Measurements from ENCODE around the gene LTBP2.

Gene LTBP2

DNA sequence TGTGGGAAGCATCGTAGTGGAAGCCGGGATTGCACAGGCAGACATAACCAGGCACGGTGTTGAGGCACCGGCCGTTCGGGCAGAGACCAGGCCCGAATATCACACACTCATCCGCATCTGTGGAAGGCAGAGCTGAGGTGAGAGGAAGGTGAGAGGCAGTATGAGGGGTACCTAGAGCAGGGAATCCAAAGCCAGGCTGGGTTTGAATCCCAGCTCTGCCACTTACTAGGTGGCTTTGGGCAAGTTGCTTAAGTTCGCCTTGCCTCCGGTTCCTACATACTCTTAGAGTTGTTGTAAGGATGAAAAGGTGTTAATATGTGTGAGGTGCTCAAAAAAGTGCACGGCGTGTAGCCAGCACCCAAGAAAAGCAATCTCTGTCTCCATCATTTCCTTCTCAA lies 108.1 kb downstream of the LTBP2 start:
- no peak for DNase-seq

DNA sequence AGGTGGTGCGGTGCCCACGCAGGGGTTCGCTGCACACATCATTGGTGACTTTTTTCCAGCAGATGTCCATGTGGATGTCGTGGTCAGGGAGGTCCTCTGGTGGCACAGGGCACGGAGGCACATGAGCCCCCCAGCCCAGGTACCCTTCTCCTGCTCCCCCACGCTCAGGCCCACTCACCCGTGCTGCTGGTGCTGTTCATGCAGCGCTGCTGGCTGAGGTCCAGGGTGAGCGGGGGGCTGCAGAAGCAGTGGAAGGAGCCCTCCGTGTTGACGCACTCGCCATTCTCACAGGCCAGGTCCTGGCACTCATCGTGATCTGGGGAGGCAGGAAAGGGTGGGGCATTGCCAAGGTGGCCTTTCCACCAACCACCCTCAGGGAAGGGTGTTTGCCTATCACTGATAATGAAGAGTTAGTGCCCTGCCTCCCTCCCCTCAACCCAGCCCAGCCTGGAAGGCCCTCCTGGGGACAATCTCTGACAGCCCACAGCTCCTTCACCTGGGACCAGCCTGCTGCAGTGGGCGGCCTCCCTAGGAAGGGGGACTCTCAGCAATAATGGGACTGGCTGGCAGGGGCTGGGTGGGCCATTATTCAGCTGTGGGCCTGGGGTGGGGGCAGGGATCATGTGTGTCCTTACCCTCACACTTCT lies 108.6 kb downstream of the LTBP2 start:
- no peak for DNase-seq

DNA sequence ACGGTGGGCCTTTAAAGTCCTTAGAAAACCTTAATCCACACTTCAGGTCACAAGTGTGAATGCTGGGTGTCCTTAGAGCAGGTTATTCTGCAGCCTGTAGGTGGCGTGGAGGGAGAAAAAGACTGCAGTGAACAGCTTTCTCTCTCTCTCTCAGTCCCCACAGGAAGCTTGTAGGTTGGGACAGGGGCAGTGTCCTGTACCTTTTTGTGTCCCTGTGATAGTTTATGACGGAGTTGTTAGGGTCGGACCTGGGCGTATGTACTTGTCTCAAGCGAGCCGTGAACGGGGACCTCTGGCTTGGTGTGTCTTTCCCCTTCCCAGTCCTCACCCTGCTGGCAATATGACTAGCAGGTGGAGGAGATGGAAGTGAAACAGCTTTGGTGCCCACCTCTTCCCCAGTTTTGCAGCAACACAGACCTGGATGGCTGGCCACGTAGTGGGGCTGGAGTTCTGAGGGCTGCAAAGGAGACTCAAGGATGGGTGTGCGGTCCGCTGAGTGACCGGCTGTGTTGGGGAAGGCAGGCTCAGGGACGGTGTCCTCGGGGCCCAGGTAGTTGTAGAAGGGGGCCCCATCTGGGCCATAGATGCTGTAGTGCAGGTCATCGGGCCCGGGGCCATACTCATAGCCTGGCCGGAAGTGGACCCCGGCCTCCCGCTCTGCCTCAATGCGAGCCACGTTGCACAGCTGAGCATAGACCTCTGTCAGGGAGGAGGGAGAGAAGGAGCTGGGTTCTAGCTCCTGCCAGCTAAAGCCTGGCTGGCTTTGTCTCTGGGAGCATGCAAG lies 109.6 kb downstream of the LTBP2 start:
- peak; percentile 79 for DNase-seq

DNA sequence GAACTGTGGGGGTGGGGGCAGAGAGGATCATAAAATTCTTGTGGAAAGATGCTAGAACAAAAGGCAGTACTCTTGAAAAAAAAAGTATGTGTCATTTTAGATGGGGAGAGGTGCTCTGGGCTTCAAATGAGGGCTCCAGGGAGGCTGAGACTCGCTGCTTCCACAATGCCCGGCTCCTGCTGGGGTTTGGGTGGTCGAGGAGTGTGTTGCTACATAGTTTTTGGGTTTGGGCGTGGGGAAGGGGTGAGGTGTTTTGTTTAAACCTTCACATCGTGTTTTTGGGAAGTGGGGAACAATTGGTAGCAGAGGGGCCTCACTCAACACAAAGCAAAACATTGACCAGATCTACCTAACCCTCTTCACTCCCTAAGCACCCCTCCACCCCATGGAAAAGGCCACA lies 110.3 kb downstream of the LTBP2 start:
- DNase-seq: no peak

DNA sequence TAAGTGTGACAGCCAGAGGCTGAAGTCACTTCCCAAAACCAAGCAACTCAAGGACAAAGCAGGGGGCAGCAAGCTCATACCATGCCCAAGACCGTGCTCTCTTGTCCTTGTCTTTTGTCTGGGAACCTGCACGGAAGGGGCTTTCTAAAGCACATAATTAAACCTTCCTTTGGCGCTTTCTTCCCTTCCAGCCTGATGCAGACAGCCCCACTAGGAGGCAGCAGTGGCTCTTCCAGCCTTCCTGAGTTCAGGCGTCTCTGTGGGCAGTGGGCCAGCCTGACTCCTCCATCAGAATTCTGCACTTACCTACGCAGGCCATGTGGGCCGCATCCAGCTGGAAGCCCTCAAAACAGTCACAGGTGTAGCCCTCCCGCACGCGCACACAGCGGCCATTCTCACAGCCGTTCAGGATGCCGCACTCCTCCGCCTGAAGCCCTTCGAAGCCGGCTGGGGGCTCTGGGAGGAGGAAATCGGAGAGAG lies 110.9 kb downstream of the LTBP2 start:
- peak; percentile 96 for DNase-seq

DNA sequence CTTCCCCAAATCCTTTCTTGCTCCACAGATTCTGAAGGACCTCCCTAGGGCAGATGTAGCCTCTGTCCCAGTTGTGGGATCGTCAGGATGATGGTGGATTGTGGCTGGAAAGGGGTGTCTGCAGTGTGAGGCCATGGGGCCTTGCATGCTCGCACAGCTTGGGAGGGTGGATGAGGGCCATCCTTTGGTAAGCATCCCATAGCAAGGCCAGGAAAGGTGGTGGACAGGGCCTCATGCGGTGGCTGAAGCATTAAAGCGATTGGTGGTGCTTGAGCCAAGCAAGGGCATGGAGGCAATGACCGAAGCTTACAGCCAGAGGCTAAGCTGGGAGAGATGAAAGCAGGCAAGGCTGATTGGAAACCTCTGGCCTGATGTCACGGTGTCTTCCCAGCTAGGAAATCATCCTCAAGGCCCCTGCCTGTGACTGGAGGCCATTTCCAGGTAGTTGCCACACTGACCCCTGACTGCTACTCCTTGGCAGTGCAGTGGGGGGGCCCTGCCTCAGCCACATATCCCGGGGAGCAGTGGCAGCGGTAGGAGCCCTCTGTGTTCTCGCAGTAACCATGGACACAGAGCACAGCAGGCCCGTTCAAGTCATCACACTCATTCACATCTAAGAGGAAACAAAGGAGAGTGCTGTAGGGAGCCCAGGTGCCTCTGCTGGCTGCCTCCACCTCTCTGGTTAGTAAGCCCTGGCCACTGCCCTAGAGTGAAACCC lies 111.5 kb downstream of the LTBP2 start:
- DNase-seq: no peak

DNA sequence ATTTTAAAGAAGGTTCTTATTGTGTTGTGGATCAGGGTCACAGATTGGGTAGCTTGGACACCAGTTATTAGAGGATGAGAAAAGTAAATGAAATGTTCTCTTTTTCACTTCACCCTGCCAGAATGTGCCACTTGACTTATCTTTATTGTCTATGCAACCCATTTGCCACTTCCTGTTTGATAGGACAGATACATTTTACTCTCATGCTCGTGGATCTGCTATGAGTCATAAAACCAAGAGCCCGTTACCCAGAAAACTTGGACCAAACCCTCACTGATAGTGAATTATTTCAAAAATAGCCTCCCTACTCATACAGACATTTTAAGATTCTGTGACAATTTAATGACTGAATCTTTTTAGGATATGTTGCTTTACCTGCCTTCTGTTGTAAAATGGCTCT lies 116.7 kb downstream of the LTBP2 start:
- DNase-seq: no peak

DNA sequence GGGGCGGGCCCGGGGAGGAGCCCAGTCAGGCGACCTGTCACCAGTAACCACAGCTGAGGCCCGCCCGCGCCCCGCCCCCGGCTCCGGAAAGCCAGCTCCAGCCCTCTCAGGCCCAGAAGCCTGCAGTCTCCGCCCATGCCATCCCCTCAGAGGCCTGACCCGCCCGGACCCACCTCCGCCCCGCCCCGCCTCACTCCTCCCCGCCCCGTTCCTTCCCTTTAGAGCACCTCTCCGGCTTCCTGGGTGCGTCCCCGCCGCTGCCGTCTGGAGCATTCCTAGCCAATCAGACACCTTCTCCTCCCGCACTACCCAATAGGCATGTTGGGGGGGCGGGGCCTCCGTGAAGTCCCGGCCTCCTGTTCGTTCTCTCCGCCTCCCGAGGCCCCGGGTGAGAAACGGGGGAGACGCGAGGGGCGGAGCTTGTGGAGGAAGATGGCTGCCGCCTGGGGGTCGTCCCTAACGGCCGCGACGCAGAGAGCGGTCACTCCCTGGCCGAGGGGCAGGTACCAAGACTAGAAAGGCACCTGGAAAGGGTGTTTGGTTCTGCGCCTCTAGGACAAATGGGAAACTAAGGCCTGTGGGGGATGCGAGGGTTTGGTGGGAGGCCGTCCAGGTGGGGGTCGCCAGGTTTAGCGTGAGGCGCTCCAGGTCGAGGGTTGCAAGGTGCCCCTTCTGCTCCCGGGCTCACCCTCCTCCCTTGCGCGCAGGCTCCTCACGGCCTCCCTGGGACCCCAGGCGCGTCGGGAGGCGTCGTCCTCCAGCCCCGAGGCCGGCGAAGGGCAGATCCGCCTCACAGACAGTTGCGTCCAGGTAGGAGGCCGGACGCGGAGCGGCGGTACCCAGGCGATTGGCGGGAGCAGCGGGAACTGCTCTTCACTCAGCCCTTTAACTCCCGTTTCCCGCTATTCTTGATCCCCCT lies 118.4 kb downstream of the LTBP2 start, which contains the start of gene ISCA2:
Gene ISCA2, plus strand, starts transcription at position 423 of the 919 bp plus-strand sequence. Its CDS starts 10 bp downstream, at position 433.
- DNase-seq: peak; percentile 100

DNA sequence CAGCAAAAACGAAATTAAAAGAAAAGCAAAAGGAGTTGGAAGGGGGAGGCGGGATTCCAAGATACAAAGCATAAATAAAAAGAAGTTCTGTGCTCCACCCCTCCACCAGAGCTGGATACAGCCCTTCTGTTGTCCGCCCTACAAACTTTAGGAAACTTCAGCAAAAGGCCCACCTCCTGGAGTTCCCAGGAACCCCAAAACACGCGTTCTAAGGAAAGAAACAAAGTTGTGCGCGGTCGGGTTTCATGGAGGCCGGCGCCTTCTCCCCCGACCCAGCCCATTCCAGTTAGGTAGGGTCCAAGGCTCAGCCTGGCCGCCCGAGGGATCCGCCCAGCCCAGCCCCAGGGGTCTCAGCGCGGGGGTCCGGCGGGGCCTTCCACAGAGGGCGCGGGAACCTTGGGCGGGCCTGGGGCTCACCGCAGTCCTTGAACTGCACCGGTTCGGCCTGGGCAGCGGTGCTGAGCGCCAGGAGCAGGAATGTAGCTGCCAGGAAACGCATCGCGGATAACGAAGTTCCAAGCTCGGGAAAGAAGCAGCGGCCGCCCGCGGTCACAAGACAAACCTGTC lies 119.2 kb downstream of the LTBP2 start, which contains the start of gene NPC2:
Gene NPC2, minus strand, starts transcription at position 530 of the 567 bp plus-strand sequence. Its CDS starts 31 bp downstream, at position 499.
- no peak for DNase-seq

DNA sequence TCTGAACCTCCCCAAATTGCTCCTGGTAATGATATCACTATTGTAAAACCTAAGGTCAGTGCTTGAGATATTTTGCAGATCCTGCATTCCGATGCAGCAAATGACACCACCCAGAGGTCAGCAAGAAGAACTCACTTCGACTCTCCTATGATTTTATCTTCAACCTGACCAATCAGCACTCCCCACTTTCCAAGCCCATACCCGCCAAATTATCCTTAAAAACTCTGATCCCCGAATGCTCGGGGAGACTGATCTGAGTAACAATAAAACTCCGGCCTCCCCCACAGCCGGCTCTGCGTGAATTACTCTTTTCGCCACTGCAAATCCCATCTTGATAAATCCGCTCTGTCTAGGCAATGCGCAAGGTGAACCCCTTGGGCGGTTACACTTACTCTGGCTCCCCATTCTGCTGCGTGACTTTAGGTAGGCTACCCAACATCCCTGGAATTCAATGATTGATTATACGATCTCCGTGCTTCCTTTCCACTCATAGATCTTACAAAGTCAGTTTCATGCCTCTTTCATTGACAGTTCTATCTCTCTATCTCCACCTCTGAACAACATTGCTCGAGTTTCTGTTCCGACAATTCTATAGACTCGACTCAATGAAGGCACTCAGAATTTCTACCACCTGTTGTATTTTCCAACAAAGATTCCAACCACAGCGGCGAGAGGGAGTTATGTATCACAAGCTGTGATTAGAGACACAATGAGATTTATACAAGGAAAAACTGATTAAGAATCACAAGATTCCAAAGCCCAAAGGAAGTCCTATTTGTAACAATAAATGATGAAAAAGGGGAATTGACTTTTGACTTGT lies 119.9 kb downstream of the LTBP2 start:
- no peak for DNase-seq

DNA sequence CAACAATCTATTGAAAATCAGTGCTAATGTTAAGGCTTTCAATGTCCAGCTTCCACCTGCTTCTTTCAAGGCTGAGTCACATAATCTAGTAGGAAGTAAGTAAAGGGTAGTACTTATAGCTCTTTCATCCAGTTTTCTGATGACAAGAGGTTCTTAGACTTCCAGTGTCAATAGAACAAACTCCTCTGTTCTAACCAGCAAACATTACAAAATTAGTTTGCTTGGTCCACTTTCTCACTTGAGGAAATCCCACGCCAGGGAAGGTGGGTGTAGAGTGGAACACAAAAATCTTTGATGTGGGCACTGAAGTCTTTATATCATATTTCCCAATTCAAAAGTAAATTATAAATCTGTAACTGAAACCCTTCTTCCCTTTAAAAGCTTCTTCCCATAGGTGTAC lies 121.6 kb downstream of the LTBP2 start:
- DNase-seq: no peak

DNA sequence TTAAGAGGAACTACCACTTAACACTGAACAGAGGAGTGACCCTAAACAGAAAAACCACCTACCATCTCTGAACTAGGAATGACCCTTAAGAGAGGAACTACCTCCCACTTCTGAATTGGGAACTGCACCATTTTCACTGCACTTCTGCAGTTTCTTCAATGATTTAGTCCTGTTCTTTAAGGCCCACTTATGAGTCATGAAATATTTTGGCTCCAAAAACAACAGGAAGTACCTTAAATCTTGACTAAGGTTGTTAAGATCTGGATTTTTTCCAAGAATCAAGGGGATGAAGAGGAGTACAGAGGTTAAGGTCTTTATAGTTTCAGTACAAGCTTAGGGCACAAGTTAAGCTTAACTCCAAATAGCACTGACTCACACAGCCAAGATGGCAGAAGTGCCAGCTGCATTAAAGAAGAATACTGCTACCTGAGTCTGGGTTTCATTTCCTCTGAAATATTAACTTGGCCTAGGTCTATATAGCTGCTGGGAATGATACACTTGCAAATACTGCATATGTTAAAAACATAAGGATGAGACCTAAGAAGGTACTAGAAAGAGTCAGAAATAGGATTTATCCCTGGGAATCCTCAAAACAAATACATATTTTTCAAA lies 123.1 kb downstream of the LTBP2 start:
- DNase-seq: no peak

DNA sequence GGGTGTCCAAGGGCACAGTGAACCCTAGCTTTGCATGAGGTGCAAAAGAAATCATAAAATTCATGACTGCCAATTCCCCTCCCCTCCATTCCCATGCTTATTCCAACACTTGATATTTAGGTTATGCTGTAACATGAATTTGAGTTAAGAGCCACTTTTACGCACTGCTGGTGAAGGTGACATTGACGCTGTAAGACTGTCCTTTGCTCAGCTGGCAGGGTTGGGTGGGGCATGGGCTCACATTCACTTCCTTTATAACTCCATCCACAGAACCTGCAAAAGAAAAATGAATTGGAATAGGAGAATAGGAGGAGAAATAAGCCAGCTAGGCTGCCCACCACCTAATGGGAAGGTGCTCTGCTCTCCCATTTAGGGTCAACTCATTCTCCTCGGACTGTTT lies 125.9 kb downstream of the LTBP2 start:
- no peak for DNase-seq

DNA sequence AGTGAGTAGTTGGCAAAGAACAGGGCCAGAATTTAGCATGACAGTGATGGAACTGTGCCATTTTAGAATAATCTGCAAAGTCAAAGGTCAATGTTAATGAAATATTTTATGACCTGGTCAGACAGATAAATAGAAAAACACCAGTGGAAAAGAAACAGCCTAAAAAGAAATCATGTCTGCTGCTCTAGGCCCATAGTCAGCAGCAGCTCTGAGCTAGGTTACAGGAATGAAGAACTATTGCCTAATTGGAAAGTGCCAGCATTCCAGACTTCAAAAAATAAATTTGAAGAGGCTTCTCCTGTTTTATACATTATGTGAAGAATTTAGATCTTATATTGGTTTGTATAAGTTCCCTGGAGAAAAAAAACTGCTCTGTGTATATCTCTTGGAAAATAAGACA lies 128.7 kb downstream of the LTBP2 start:
- DNase-seq: no peak

DNA sequence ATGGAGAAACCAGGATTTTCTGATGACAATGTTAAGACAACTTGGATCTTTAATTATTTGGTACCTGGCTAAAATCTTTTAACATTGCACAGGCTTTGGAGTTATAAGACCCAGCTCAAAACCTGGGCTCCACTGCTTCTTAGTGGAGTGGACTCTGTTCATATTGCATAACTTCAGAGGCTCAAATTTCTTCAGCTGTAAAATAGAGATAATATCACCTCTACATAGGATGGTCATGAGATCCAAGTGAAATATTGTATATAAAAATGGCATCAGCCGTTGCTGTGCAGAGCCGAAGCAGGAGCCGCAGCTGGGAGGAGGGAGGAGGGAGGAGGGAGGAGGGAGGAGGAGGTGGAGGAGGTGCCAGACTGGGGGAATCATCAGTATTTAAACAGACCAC lies 129.5 kb downstream of the LTBP2 start:
- no peak for DNase-seq

DNA sequence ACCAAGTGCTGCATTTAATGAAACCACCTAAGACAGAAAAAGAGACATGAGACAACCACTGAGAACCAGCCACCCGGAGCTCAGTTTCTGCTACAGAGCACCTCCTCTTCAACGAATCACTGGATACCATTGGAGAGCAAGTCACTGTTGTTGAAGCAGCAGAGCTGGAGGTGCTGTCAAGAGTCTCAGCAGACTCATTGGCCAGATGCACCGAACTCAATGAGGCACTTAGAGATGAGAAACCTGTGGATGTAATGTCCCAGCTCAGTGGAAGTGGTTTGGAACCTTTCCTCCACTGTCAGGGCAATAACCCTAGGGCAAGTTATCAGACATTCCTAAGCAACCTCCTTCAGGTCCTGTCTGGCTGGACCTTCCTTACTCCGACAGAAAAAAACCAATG lies 132.0 kb downstream of the LTBP2 start:
- DNase-seq: no peak

DNA sequence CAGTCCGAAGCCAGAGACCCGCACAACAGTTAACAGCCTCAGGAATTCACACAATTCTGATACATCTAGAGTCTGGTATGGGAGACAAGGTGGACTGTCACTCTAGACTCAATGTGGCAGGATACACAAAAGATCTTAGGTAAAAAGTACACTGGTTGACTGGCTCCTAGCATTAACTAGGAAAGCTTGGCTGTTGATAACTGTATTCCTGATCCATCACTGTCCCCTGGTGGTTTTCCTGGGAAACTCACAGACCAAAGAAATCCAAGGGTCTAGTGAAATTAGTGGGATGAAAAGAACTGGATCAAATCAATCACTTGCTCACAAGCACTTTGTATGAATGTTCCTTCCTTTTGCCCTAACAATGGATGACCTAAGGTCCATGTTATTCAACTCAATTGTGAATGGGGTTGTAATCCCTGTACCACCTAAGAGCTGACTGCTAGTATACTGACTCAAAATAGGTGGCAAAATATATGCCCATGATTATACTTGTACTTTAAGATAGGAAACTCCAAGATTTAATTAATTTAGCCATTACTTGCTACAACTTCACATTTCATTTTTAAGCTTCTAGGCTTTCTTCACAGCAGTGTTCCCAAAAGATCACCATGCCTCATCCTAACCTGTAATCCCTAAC lies 132.9 kb downstream of the LTBP2 start:
- DNase-seq: peak; percentile 87

DNA sequence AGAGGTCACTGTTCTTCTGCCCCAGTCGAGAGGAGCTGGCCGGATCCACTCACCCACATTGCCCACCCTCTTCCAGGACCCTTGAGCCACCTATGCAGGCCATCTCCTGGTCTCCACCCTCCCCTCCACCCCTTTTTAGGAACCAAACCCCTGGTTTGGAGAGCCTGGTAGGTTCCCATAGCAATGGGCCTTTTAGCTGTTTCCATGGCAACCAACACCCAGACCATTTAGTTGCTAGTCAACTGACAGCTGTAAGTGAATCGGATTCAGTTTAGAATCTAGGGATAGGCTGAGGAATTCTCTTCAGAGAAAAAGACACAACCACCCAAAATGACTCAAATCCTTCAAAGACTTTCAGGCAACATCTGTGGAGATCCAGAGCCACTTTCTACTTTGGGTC lies 135.4 kb downstream of the LTBP2 start:
- no peak for DNase-seq

DNA sequence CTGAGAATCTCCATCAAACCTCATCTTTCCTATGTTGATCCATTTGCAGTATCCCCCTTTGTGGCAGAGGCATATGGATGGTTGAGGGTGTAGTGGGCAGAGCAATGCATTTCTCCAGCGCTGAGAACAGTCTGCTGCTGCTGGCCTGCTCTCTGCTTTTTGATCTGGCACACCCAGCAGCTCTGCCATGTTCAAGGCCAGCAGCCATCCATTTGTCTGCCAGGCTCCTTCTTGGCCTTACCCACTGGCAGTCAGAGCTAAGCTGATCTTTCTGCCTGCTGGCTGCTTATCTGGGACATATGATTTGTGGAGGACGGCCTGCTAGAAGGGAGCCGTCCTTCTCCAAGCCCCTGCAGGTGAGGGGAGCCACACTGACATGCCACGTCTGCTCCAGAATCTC lies 135.9 kb downstream of the LTBP2 start:
- no peak for DNase-seq

DNA sequence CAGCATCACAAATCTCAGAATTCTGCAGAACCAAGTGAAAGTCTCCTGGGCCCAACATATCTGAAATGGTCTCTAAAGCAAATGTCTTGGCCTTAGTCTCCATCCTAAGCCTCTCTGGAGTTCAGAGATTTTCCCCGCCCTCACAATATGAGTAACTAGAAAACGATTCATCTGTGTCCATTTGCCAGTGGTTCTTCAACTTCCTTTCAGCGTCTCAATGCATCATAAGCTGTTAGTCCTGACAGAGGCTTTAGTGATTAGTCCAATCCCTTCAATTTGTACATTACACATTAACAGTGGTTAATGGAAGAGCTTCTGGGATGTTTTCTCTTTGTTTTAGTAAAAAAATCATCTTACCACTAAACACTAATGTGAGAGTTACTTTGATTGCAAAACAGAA lies 136.4 kb downstream of the LTBP2 start:
- no peak for DNase-seq

All from NCI-H1694 (cell line).